A549 (cell line): ENCODE data around the gene GPRIN1. TPM values are rescaled to one million over a fixed set of nuclear protein-coding genes. Genes with fewer than 3 reads are reported as not detected.

Experiments
- ATAC-seq, 2 experiments: fragments of 200-7000 bp in 1 of 2; fragments of >200 bp in 1 of 2; cut with Nextera tagmentation in 1 of 2; cut with Tn5 transposase in 1 of 2; 3 replicates each; pipeline versions ENCODE4 v1.8.0 to v1.9.1; 2018 to 2020; ENCODE audit warnings: mild to moderate bottlenecking in 1 of 2, moderate library complexity in 1 of 2
- CTCF ChIA-PET: fragments of 300-600 bp; sonication (Branson Sonifier 250); formaldehyde crosslinking; extraction: SDS; loops from one replicate; lab custom pipeline; 2021; ENCODE audit warnings: antibody characterized with exemption, inconsistent platforms; lab: Yijun Ruan, JAX
- POLR2A ChIA-PET: fragments of 350-600 bp; formaldehyde crosslinking; extraction: SDS; loops from one replicate; lab custom pipeline; 2021; ENCODE audit warnings: antibody characterized with exemption, inconsistent platforms; lab: Yijun Ruan, JAX
- DNase-seq, 2 experiments: peaks; one replicate each; pipeline versions ENCODE4 v3.0.0 to v3.0.0-alpha.2; 2011 to 2016; ENCODE audit warnings: low read depth in 1 of 2, low spot score in 1 of 2
- FAIRE-seq: peaks from 2 replicates; lab custom pipeline; 2011; peaks lifted over from hg19 to GRCh38; lab: Jason Lieb, UNC
- H3K27ac ChIP-seq, 2 experiments: fragments of >200 bp; sonication (Bioruptor Twin); formaldehyde crosslinking; 3 replicates each; pipeline ENCODE4 v1.5.1; 2016 to 2017
- H3K4me1 ChIP-seq: fragments of >200 bp; sonication (Bioruptor Twin); formaldehyde crosslinking; 3 replicates; pipeline ENCODE4 v1.6.1; 2016
- H3K4me2 ChIP-seq: fragments of >200 bp; sonication (Bioruptor Twin); formaldehyde crosslinking; 3 replicates; pipeline ENCODE4 v1.6.1; 2016
- H3K4me3 ChIP-seq: fragments of >200 bp; sonication (Bioruptor Twin); formaldehyde crosslinking; 3 replicates; pipeline ENCODE4 v1.5.1; 2016
- H3K9me3 ChIP-seq: fragments of >200 bp; sonication (Bioruptor Twin); formaldehyde crosslinking; 3 replicates; pipeline ENCODE4 v1.6.1; 2016
- BHLHE40 ChIP-seq: IDR thresholded peaks from 2 replicates; pipeline ENCODE4 v1.6.1; 2012; ENCODE audit warnings: low read depth, low read length, inconsistent platforms
- CBX8 ChIP-seq: fragments of 200-600 bp; sonication (generic); IDR thresholded peaks from 2 replicates; pipeline ENCODE4 v1.6.1; 2016
- CHD2 ChIP-seq: fragments of 150-350 bp; IDR thresholded peaks from 2 replicates; pipeline ENCODE4 v1.6.1; 2014; ENCODE audit warnings: low read length; ENCODE audit not compliant: partially characterized antibody
- FOXS1 ChIP-seq: fragments of 250-450 bp; sonication (Bioruptor Pico); IDR thresholded peaks from 2 replicates; pipeline ENCODE4 v1.5.0; 2020; ENCODE audit warnings: mild to moderate bottlenecking, moderate library complexity
- HEYL ChIP-seq: fragments of 250-450 bp; sonication (Bioruptor Pico); IDR thresholded peaks from 2 replicates; pipeline ENCODE4 v1.8.0; 2021; ENCODE audit warnings: mild to moderate bottlenecking, moderate library complexity
- HOXB13 ChIP-seq: fragments of 250-450 bp; sonication (Bioruptor Pico); IDR thresholded peaks from 2 replicates; pipeline ENCODE4 v1.5.0; 2020; ENCODE audit warnings: low read depth, mild to moderate bottlenecking, moderate library complexity
- HOXB5 ChIP-seq: fragments of 250-450 bp; sonication (Bioruptor Pico); IDR thresholded peaks from 2 replicates; pipeline ENCODE4 v1.5.0; 2020; ENCODE audit warnings: mild to moderate bottlenecking, moderate library complexity
- JUN ChIP-seq, 2 experiments: fragments of >200 bp; sonication (Bioruptor Twin); formaldehyde crosslinking; IDR thresholded peaks; 2 replicates in 1 of 2; 3 replicates in 1 of 2; pipeline ENCODE4 v1.6.1; 2016 to 2017
- JUNB ChIP-seq: fragments of >200 bp; sonication (Bioruptor Twin); formaldehyde crosslinking; IDR thresholded peaks from 2 replicates; pipeline ENCODE4 v1.6.1; 2016
- MAZ ChIP-seq: fragments of 150-350 bp; IDR thresholded peaks from 2 replicates; pipeline ENCODE4 v1.6.1; 2014; ENCODE audit warnings: antibody characterized with exemption, low read depth, low read length, borderline replicate concordance
- NFE2L2 ChIP-seq: fragments of 150-350 bp; conservative IDR thresholded peaks from 2 replicates; pipeline ENCODE4 v1.6.1; 2014; ENCODE audit warnings: low read length
- NPAS2 ChIP-seq: fragments of 250-450 bp; sonication (Bioruptor Pico); IDR thresholded peaks from 2 replicates; pipeline ENCODE4 v1.8.0; 2022; ENCODE audit warnings: mild to moderate bottlenecking, moderate library complexity, borderline replicate concordance
- PHF8 ChIP-seq: fragments of 200-600 bp; sonication (generic); IDR thresholded peaks from 2 replicates; pipeline ENCODE4 v1.6.1; 2016; ENCODE audit warnings: low read depth, mild to moderate bottlenecking, antibody characterized with exemption, moderate library complexity, borderline replicate concordance
- POLR2AphosphoS2 ChIP-seq: conservative IDR thresholded peaks from 2 replicates; pipeline ENCODE4 v1.6.1; 2012; ENCODE audit warnings: low read length, improper control_type of control experiment, inconsistent platforms
- RAD21 ChIP-seq, 2 experiments: fragments of >200 bp in 1 of 2; sonication (Bioruptor Twin) in 1 of 2; formaldehyde crosslinking in 1 of 2; IDR thresholded peaks in 1 of 2; conservative IDR thresholded peaks in 1 of 2; 2 replicates in 1 of 2; 3 replicates in 1 of 2; pipeline ENCODE4 v1.6.1; 2012 to 2018; ENCODE audit warnings: inconsistent platforms in 1 of 2
- RCOR1 ChIP-seq: fragments of 150-350 bp; IDR thresholded peaks from 2 replicates; pipeline ENCODE4 v1.6.1; 2014; ENCODE audit warnings: antibody characterized with exemption, low read length, low read depth
- RFX5 ChIP-seq: fragments of 450-650 bp; IDR thresholded peaks from 2 replicates; pipeline ENCODE4 v1.7.1; 2014; ENCODE audit warnings: antibody characterized with exemption, mild to moderate bottlenecking, moderate library complexity
- SMC3 ChIP-seq: fragments of >200 bp; sonication (Bioruptor Twin); formaldehyde crosslinking; IDR thresholded peaks from 3 replicates; pipeline ENCODE4 v1.6.1; 2018; ENCODE audit warnings: inconsistent platforms
- SREBF2 ChIP-seq: fragments of 450-650 bp; IDR thresholded peaks from 2 replicates; pipeline ENCODE4 v1.6.1; 2014; ENCODE audit warnings: mild to moderate bottlenecking, moderate library complexity
- TP53 ChIP-seq: fragments of 250-450 bp; sonication (Bioruptor Pico); IDR thresholded peaks from 2 replicates; pipeline ENCODE4 v1.5.0; 2021; ENCODE audit warnings: mild to moderate bottlenecking, moderate library complexity
- ZC3H11A ChIP-seq: fragments of 450-650 bp; IDR thresholded peaks from 2 replicates; pipeline ENCODE4 v1.6.1; 2014; ENCODE audit warnings: antibody characterized with exemption, mild to moderate bottlenecking
- ZNF302 ChIP-seq: fragments of 250-450 bp; sonication (Bioruptor Pico); IDR thresholded peaks from 2 replicates; pipeline ENCODE4 v1.9.0; 2021; ENCODE audit warnings: inconsistent platforms, mild to moderate bottlenecking, moderate library complexity
- ZSCAN20 ChIP-seq: fragments of 250-450 bp; sonication (Bioruptor Pico); IDR thresholded peaks from 2 replicates; pipeline ENCODE4 v1.8.0; 2022; ENCODE audit warnings: mild to moderate bottlenecking, moderate library complexity
- WGBS: methylation state at CpG from one replicate; pipeline ENCODE4 v1.1.6; 2017; ENCODE audit errors: missing lambda C conversion rate; 5-methylcytosine and 5-hydroxymethylcytosine counted together
- polyA plus RNA-seq, 4 experiments: library from polyadenylated mRNA; depleted of rRNA in 3 of 4; stranded (reverse); fragments of >200 nt; fragmentation: RNase III in 1 of 4; extraction: RNeasy Plus Mini Kit Qiagen cat#74134 plus additional on column Dnase treatment in 1 of 4; gene quantifications; 2 replicates in 3 of 4; 3 replicates in 1 of 4; pipeline ENCODE4 v1.2.3, GENCODE V29; 2011 to 2017
- TF ChIP-seq, protein P1 (sequence below): fragments of 150-350 bp; IDR thresholded peaks from 2 replicates; pipeline ENCODE4 v1.6.1; 2014; ENCODE audit warnings: low read depth, mild to moderate bottlenecking, low read length
- TF ChIP-seq, protein P2 (sequence below): fragments of 200-600 bp; sonication (generic); IDR thresholded peaks from 2 replicates; pipeline ENCODE4 v1.6.1; 2016; ENCODE audit warnings: antibody characterized with exemption, mild to moderate bottlenecking, moderate library complexity
- TF ChIP-seq, protein P3 (sequence below): IDR thresholded peaks from 2 replicates; pipeline ENCODE4 v1.6.1; 2012
- TF ChIP-seq, protein P4 (sequence below): fragments of >200 bp; sonication (Bioruptor Twin); formaldehyde crosslinking; IDR thresholded peaks from 3 replicates; pipeline ENCODE4 v1.6.1; 2016

The GPRIN1 gene
- polyA plus RNA-seq, 2 of the 4 experiments (the other 2 are of a cell fraction): 3.1 to 6.7 TPM

DNA sequence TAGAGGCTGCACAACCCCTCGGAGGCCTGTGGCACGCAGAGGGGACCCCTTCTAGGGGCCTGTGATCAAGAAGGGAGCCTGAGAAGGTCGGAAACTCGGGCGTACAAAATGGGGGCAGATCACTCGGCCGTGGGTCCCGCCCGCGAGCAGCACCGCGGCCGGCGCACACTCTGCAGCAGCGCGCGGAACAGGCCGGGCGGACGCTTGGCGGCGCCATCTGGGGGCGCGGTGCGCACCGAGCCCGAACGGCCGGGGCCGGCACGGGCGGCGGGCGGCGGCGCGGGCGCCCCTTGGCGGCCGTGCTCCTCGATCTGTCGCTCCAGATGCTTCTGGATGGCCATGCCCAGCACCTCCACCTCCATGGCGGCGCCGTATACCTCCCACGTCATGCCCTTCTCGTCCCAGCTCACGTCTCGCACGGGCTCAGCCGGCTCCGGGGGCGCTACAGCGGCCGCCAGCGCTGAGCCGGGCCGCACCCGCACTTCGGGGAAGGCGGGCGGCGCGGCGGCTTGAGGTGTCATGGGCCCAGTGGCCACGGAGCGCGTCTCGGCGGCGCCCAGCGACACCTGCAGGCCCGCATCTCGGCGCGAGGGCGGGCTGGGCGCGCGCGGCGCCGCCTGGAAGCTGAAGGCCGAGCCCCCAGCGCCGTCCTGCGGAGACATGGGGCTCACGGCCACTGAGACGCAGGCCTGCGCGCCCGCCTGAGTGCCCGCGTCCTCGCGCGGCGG lies 13.1 kb downstream of the GPRIN1 start:
- no peak overlapping the region for H3K27ac ChIP-seq
- no peaks in the 10 kb centered on the region for H3K9me3 ChIP-seq
- no peak overlapping the region for H3K4me3 ChIP-seq
- WGBS: 94% methylated on average over 88 of the region's 98 CpGs
- no peak for FAIRE-seq
- CTCF ChIA-PET: interaction anchor here (1.1 kb wide), 1 partner anchor 54 kb away, joined by 4 read pairs; no protein-coding TSS in a partner anchor
- TF ChIP-seq ZNF302 (CRISPR knock-in tag) (no peak), SREBF2 (no peak), MAZ (no peak), ZSCAN20 (CRISPR knock-in tag) (no peak), HOXB5 (CRISPR knock-in tag) (no peak), CBX8 (no peak), NPAS2 (CRISPR knock-in tag) (no peak), PHF8 (no peak), RFX5 (no peak), SMC3 (no peak), BHLHE40 (no peak), JUN (IDR thresholded peaks at IDR 0.05) (no peak)
- TF ChIP-seq, protein P1, sequence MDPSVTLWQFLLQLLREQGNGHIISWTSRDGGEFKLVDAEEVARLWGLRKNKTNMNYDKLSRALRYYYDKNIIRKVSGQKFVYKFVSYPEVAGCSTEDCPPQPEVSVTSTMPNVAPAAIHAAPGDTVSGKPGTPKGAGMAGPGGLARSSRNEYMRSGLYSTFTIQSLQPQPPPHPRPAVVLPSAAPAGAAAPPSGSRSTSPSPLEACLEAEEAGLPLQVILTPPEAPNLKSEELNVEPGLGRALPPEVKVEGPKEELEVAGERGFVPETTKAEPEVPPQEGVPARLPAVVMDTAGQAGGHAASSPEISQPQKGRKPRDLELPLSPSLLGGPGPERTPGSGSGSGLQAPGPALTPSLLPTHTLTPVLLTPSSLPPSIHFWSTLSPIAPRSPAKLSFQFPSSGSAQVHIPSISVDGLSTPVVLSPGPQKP: no peak
- TF ChIP-seq, protein P2, sequence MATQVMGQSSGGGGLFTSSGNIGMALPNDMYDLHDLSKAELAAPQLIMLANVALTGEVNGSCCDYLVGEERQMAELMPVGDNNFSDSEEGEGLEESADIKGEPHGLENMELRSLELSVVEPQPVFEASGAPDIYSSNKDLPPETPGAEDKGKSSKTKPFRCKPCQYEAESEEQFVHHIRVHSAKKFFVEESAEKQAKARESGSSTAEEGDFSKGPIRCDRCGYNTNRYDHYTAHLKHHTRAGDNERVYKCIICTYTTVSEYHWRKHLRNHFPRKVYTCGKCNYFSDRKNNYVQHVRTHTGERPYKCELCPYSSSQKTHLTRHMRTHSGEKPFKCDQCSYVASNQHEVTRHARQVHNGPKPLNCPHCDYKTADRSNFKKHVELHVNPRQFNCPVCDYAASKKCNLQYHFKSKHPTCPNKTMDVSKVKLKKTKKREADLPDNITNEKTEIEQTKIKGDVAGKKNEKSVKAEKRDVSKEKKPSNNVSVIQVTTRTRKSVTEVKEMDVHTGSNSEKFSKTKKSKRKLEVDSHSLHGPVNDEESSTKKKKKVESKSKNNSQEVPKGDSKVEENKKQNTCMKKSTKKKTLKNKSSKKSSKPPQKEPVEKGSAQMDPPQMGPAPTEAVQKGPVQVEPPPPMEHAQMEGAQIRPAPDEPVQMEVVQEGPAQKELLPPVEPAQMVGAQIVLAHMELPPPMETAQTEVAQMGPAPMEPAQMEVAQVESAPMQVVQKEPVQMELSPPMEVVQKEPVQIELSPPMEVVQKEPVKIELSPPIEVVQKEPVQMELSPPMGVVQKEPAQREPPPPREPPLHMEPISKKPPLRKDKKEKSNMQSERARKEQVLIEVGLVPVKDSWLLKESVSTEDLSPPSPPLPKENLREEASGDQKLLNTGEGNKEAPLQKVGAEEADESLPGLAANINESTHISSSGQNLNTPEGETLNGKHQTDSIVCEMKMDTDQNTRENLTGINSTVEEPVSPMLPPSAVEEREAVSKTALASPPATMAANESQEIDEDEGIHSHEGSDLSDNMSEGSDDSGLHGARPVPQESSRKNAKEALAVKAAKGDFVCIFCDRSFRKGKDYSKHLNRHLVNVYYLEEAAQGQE: no peak
- TF ChIP-seq, protein P3, sequence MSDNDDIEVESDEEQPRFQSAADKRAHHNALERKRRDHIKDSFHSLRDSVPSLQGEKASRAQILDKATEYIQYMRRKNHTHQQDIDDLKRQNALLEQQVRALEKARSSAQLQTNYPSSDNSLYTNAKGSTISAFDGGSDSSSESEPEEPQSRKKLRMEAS: no peak
- TF ChIP-seq, all 56 proteins: peak for 0
- peak in 1 of 2 experiments; percentile 62; a peak in 3 of 6 replicates for ATAC-seq
- Histone ChIP-seq H3K4me1 (no peaks in the 10 kb centered on the region), H3K4me2 (no peak overlapping the region)
- DNase-seq: no peak
- POLR2A ChIA-PET: no interaction called here

DNA sequence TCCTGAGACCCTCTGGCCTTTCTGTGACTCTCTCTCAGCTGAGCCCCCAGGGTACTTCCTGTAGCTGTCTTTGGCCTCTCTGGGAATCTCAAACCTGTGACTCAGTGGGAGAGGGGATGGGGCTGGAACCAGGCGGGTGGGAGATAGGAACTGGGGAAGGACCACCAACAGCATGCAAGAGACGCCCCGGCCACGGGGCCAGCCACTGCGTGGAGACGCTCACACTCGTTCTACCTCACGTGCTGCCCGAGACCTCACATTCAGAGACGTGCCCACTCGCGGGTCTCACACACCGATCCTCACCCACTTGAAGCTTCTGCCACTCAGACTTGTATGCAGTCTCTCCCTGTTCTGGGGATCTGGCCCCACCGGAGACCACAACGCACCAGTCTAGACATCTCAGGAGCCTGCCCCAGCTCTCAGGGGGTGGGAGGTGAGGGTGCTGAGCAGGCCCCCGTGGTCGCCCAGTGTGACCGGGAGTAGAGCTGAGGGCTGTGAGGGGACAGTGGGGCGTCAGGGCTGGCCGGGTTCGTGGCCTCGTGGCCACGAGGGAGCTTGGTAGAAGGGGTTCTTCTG lies 13.8 kb downstream of the GPRIN1 start:
- POLR2A ChIA-PET: no interaction called here
- H3K4me2 ChIP-seq: no peak overlapping the region
- DNase-seq: no peak

More for the DNA sequence above, 13.8 kb downstream of the GPRIN1 start:
- ATAC-seq: no peak
- FAIRE-seq: no peak
- WGBS: 90% methylated on average over 23 of the region's 23 CpGs
- TF ChIP-seq FOXS1 (no peak), SREBF2 (no peak), HOXB13 (no peak), RCOR1 (no peak), NFE2L2 (no peak), ZC3H11A (no peak), POLR2AphosphoS2 (no peak), CHD2 (no peak), JUNB (no peak), HEYL (no peak), RAD21 (conservative IDR thresholded peaks at IDR 0.05 in 1 of 2, IDR thresholded peaks at IDR 0.05 in 1 of 2) (no peak), TP53 (CRISPR knock-in tag) (no peak), PHF8 (no peak)
- TF ChIP-seq, protein P2: no peak
- TF ChIP-seq, protein P4, sequence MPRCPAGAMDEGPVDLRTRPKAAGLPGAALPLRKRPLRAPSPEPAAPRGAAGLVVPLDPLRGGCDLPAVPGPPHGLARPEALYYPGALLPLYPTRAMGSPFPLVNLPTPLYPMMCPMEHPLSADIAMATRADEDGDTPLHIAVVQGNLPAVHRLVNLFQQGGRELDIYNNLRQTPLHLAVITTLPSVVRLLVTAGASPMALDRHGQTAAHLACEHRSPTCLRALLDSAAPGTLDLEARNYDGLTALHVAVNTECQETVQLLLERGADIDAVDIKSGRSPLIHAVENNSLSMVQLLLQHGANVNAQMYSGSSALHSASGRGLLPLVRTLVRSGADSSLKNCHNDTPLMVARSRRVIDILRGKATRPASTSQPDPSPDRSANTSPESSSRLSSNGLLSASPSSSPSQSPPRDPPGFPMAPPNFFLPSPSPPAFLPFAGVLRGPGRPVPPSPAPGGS: no peak
- Histone ChIP-seq H3K4me3 (no peak overlapping the region), H3K9me3 (peaks cover 4% of the 10 kb centered on the region; the same call in 2 of the 3 replicates), H3K4me1 (no peaks in the 10 kb centered on the region), H3K27ac (no peak overlapping the region)
- CTCF ChIA-PET: interaction anchor here (1.1 to 2.2 kb wide), 3 partner anchors 18 to 54 kb away, joined by 4 to 6 read pairs (median 5); no protein-coding TSS in a partner anchor
